Uterus (tissue), 2 donors: ENCODE data around the gene RELB.

Experiments used
- CTCF ChIP-seq, 4 experiments: fragments of 200-600 bp in 2 of 4; fragments of 450-650 bp in 2 of 4; sonication (generic) in 2 of 4; IDR thresholded peaks; one replicate each; pipeline ENCODE4 v1.5.1; 2016 to 2019; ENCODE audit warnings: antibody characterized with exemption in 4 of 4, mild to moderate bottlenecking in 2 of 4, moderate library complexity in 1 of 4
- POLR2A ChIP-seq, 2 donors: fragments of 450-650 bp; IDR thresholded peaks; one replicate each; pipeline ENCODE4 v1.6.1; 2016; ENCODE audit warnings: antibody characterized with exemption in 2 of 2, mild to moderate bottlenecking in 1 of 2, moderate library complexity in 1 of 2

GRCh38 chr19:45037393-45038169 lies 36.3 kb downstream of the RELB start:
- TF ChIP-seq CTCF (IDR thresholded peaks at IDR 0.05) (no peak), POLR2A (IDR thresholded peaks at IDR 0.05) (no peak)
